NCI-H748 (cell line): ENCODE results near the gene OR7G3.

ENCODE experiments used
- DNase-seq: peaks from one replicate; lab custom pipeline; 2025; ENCODE audit not compliant: unreplicated experiment; lab: John Stamatoyannopoulos, UW

OR7G3 gene

GRCh38 chr19:9109959-9110358 is 16.8 kb downstream of the OR7G3 start:
- DNase-seq = no peak

GRCh38 chr19:9107375-9107774 is 19.4 kb downstream of the OR7G3 start, which contains the start of gene OR7G2:
Gene OR7G2, minus strand, starts transcription at chr19:9107475. Its CDS starts 4,232 bp downstream, at chr19:9103243.
- DNase-seq = no peak

- DNase-seq = no peak
These were observed 40.0 kb downstream of the OR7G3 start, which contains the start of gene OR1M1 for GRCh38 chr19:9086761-9087160. Gene OR1M1, plus strand, starts transcription at chr19:9087061. Its CDS starts 6,184 bp downstream, at chr19:9093245.

- DNase-seq = no peak
These were observed 48.1 kb downstream of the OR7G3 start for GRCh38 chr19:9078651-9079050.

- no peak for DNase-seq
These were observed 49.8 kb downstream of the OR7G3 start for GRCh38 chr19:9076901-9077300.
